Immature natural killer cell (primary cell): ENCODE data around the gene IPO11. TPM values are rescaled to one million over a fixed set of nuclear protein-coding genes. Genes with fewer than 3 reads are reported as not detected.

Experiments used
- DNase-seq, 3 donors: peaks; one replicate each; pipeline ENCODE4 v3.0.0; 2022; ENCODE audit warnings: mixed read lengths in 1 of 3
- H3K27ac Mint-ChIP-seq, 6 donors: one replicate each; pipeline ENCODE4 v1.8.0; 2020; ENCODE audit warnings: mixed read lengths in 6 of 6, mild to moderate bottlenecking in 5 of 6, inconsistent platforms in 4 of 6, moderate library complexity in 3 of 6
- H3K27me3 Mint-ChIP-seq, 3 donors: one replicate each; pipeline ENCODE4 v1.8.0; 2020 to 2021; ENCODE audit warnings: low read depth in 3 of 3, mild to moderate bottlenecking in 3 of 3, mixed read lengths in 3 of 3, moderate library complexity in 3 of 3, inconsistent platforms in 1 of 3
- H3K36me3 Mint-ChIP-seq, 3 donors: one replicate each; pipeline ENCODE4 v1.8.0; 2020; ENCODE audit warnings: mixed read lengths in 3 of 3, inconsistent platforms in 2 of 3, mild to moderate bottlenecking in 2 of 3
- H3K4me1 Mint-ChIP-seq, 2 donors: one replicate each; pipeline ENCODE4 v1.8.0; 2020; ENCODE audit warnings: inconsistent platforms in 2 of 2, mild to moderate bottlenecking in 2 of 2, mixed read lengths in 2 of 2, moderate library complexity in 1 of 2
- H3K4me3 Mint-ChIP-seq, 5 donors: one replicate each; pipeline ENCODE4 v1.8.0; 2020; ENCODE audit warnings: mild to moderate bottlenecking in 5 of 5, mixed read lengths in 5 of 5, inconsistent platforms in 3 of 5, moderate library complexity in 3 of 5
- H3K9me3 Mint-ChIP-seq, 6 donors: one replicate each; pipeline ENCODE4 v1.8.0; 2020; ENCODE audit warnings: mild to moderate bottlenecking in 6 of 6, mixed read lengths in 6 of 6, inconsistent platforms in 4 of 6, moderate library complexity in 3 of 6
- polyA plus RNA-seq, 3 donors: library from polyadenylated mRNA; unstranded; fragments of 300-500 nt; fragmentation: Illumina TruSeq; gene quantifications; one replicate each; pipeline ENCODE4 v1.2.3, GENCODE V29; 2021

The IPO11 gene
- polyA plus RNA-seq, result 10 to 100 TPM; 15.1 to 30.0 (median 25.3) TPM

DNA sequence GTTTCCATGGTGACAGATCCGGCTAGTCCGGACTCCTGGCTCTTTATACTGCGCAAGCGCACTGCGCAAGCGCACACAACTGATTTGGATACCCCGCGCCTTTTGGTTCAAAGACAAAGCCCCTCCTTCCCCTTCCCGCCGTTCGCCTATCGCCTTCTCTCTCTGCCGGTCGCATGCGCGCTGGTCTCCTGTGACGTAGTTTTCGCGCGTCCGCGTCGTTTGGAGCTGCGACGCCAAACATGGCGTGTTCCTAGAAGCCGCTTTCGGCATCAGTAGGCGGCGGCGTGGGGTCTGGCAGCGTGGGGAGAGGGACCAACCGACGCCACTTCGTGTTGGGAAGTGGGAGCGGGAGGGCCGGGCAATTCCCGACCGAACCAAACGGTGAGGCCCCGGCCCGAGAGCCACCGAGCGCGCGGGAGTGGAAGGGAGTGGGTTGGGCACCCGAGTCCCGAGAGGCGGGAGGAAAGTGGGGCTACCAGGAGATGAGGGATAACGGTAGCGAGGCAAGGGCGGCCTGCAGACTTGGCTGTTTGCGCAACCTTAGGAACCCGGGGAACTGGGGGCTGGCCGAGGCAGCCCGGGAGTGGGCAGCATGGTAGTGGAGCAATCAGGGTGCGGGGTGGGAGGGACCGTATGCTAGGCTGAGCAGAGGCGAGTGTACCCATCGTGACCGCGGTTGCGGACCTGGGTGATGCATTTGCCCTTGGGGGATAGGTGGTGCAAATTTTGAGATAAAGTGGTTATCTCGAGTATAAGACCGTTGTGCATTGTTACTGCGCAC is at the start of gene IPO11:
Gene IPO11 (plus strand): TSS at position 215 of the 781 bp plus-strand sequence. CDS start 24,517 bp downstream, outside the sequence.
- Mint-ChIP-seq H3K36me3 (no peaks in the 10 kb centered on the region), H3K9me3 (no peaks in the 10 kb centered on the region), H3K27me3 (peaks cover 4 to 8% (median 7%) of the 10 kb centered on the region in 3 donors), H3K4me1 (peaks cover 17 to 30% of the 10 kb centered on the region in 2 donors), H3K4me3 (peak within 1 kb of the TSS; percentile 86 to 97 (median 90)), H3K27ac (peak within 1 kb of the TSS; percentile 90 to 98 (median 94))
- peak; percentile 97 to 98 (median 98) for DNase-seq

DNA sequence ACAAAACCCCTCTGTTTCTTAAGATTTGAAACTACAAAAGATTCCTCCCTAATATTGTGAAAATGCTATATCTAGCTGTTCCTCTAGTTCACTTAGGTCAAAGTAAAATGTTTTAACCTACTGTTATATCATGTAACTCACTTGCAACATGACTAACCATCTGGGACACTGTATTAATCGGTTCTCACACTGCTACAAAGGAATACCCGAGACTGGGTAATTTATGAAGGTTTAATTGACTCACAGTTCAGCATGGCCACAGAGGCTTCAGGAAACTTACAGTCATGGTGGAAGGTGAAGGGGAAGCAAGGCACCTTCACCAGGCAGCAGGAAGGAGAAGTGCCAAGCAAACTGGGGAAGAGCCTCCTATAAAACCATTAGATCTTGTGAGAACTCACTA is 43.5 kb upstream of the IPO11 start:
- H3K36me3 Mint-ChIP-seq, result peaks cover 9 to 29% (median 13%) of the 10 kb centered on the region in 3 donors
- H3K9me3 Mint-ChIP-seq, result no peaks in the 10 kb centered on the region
- H3K27ac Mint-ChIP-seq, result peak overlapping the region in 3 of 6 donors; percentile 17 to 68 (median 20)
- H3K27me3 Mint-ChIP-seq, result peaks cover 0 to 1% (median 0%) of the 10 kb centered on the region in 3 donors
- H3K4me3 Mint-ChIP-seq, result no peak overlapping the region
- peaks cover 4 to 6% of the 10 kb centered on the region in 2 donors for H3K4me1 Mint-ChIP-seq
- no peak for DNase-seq

DNA sequence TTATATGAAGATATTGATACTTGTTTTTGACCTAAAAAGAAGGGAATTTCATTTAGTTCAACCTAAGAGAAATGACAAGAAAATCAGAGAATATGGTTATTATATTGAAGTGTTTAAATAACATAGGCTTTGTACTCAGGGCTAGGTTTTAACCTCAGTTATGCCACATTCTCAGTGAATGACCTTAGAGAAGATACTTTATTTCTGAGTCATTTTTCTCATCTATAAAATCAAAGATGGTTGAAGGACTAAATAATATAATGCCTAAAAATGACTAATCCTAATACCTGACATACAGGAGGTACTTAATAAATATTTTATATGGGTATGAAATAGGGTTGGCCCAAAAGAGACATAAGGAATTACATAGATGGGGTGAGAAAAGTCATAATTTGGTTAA is 41.2 kb upstream of the IPO11 start:
- DNase-seq, result no peak
- H3K4me1 Mint-ChIP-seq, result peaks cover 4 to 6% of the 10 kb centered on the region in 2 donors
- no peaks in the 10 kb centered on the region for H3K9me3 Mint-ChIP-seq
- no peaks in the 10 kb centered on the region for H3K27me3 Mint-ChIP-seq
- no peak overlapping the region for H3K27ac Mint-ChIP-seq
- no peak overlapping the region for H3K4me3 Mint-ChIP-seq
- peaks cover 0 to 19% (median 4%) of the 10 kb centered on the region in 3 donors for H3K36me3 Mint-ChIP-seq

- Mint-ChIP-seq H3K27me3 (no peaks in the 10 kb centered on the region), H3K4me1 (no peaks in the 10 kb centered on the region), H3K4me3 (no peak overlapping the region), H3K9me3 (no peaks in the 10 kb centered on the region), H3K36me3 (peaks cover 0 to 18% (median 0%) of the 10 kb centered on the region in 3 donors), H3K27ac (peak overlapping the region in 1 of 6 donors; percentile 11)
- DNase-seq, result no peak
Measured at GRCh38 chr5:62372600-62372999, 40.0 kb upstream of the IPO11 start.

GRCh38 chr5:62373382-62373781 is 39.2 kb upstream of the IPO11 start:
- peak overlapping the region in 2 of 6 donors; percentile 23 to 56 for H3K27ac Mint-ChIP-seq
- no peaks in the 10 kb centered on the region for H3K9me3 Mint-ChIP-seq
- no peak for DNase-seq
- no peak overlapping the region for H3K4me3 Mint-ChIP-seq
- H3K36me3 Mint-ChIP-seq, result peaks cover 0 to 24% (median 0%) of the 10 kb centered on the region in 3 donors
- no peaks in the 10 kb centered on the region for H3K4me1 Mint-ChIP-seq
- H3K27me3 Mint-ChIP-seq, result no peaks in the 10 kb centered on the region

GRCh38 chr5:62374090-62374489 is 38.5 kb upstream of the IPO11 start:
- no peak overlapping the region for H3K27ac Mint-ChIP-seq
- H3K36me3 Mint-ChIP-seq, result peaks cover 0 to 25% (median 0%) of the 10 kb centered on the region in 3 donors
- DNase-seq, result no peak
- no peaks in the 10 kb centered on the region for H3K27me3 Mint-ChIP-seq
- no peaks in the 10 kb centered on the region for H3K9me3 Mint-ChIP-seq
- H3K4me1 Mint-ChIP-seq, result no peaks in the 10 kb centered on the region
- no peak overlapping the region for H3K4me3 Mint-ChIP-seq

GRCh38 chr5:62375627-62376026 is 36.9 kb upstream of the IPO11 start:
- Mint-ChIP-seq H3K4me3 (no peak overlapping the region), H3K27me3 (no peaks in the 10 kb centered on the region), H3K36me3 (peaks cover 2 to 30% (median 5%) of the 10 kb centered on the region in 3 donors), H3K27ac (peak overlapping the region in 1 of 6 donors; percentile 71), H3K4me1 (no peaks in the 10 kb centered on the region), H3K9me3 (no peaks in the 10 kb centered on the region)
- DNase-seq, result no peak

DNA sequence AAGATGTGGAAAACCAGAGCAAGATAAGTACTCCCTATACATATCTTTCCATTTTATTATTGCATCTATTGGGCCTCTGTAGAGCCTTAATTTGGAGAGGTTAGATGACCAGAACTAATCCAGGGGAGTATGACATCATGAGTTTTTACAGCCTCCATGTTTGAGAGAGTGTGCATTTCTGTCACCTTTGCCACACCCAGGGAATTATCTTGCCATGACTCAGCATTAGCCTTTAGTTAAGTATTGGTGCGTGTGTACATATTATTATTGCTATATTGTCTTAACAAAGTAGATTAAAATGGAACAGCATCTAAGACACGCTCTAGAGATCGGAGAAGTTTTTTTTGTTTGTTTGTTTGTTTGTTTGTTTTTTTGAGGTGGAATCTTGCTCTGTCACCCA is 36.5 kb upstream of the IPO11 start:
- DNase-seq, result no peak
- no peaks in the 10 kb centered on the region for H3K27me3 Mint-ChIP-seq
- no peak overlapping the region for H3K4me3 Mint-ChIP-seq
- peak overlapping the region in 3 of 6 donors; percentile 43 to 71 (median 58) for H3K27ac Mint-ChIP-seq
- H3K9me3 Mint-ChIP-seq, result no peaks in the 10 kb centered on the region
- H3K4me1 Mint-ChIP-seq, result no peaks in the 10 kb centered on the region
- peaks cover 3 to 31% (median 8%) of the 10 kb centered on the region in 3 donors for H3K36me3 Mint-ChIP-seq

DNA sequence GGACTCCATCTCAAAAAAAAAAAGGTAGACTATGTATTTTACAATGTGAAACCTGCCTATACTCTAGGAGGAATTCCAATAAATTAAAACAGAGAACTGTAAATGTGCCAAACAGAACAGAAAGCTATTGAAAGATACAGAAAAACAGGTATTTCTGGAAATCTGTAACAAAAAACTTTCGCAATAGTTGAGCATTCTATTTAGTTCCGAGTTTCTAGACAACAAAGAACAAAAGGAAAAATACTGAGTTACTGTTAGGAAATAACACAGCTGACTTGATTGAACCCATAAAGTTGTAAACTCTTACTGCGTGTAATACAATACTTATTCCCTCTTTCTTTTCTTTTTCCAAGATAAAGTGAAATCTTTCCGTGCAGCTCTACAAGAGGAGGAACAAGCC is 27.4 kb upstream of the IPO11 start:
- no peak overlapping the region for H3K4me3 Mint-ChIP-seq
- no peak for DNase-seq
- H3K36me3 Mint-ChIP-seq, result peaks cover 5 to 32% (median 18%) of the 10 kb centered on the region in 3 donors
- H3K9me3 Mint-ChIP-seq, result no peaks in the 10 kb centered on the region
- no peak overlapping the region for H3K27ac Mint-ChIP-seq
- no peaks in the 10 kb centered on the region for H3K4me1 Mint-ChIP-seq
- no peaks in the 10 kb centered on the region for H3K27me3 Mint-ChIP-seq

- no peak for DNase-seq
- peaks cover 0 to 2% (median 0%) of the 10 kb centered on the region in 3 donors for H3K27me3 Mint-ChIP-seq
- H3K4me1 Mint-ChIP-seq, result no peaks in the 10 kb centered on the region
- no peaks in the 10 kb centered on the region for H3K9me3 Mint-ChIP-seq
- H3K4me3 Mint-ChIP-seq, result no peak overlapping the region
- H3K36me3 Mint-ChIP-seq, result peaks cover 3 to 30% (median 12%) of the 10 kb centered on the region in 3 donors
- no peak overlapping the region for H3K27ac Mint-ChIP-seq
Measured at GRCh38 chr5:62385816-62386400, 26.7 kb upstream of the IPO11 start.

DNA sequence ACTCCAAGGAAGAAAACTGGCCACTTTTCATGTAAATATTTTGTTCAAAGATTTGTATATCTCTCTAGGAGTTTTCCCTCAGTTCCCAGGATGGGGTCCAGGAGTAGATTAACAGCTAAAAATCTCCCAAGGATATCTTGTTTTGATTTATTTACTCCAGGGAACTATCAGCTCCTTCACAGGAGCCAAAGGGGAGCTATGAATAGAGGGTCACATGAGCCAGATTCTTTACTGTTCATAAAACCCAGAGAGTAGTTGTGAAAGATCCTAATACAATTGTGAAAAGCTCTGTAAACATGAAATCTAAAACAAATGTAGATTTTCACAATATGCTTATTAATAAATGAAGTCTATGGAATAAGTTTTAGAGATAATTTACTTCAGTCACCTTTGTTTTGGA is 25.7 kb upstream of the IPO11 start:
- peaks cover 0 to 2% (median 0%) of the 10 kb centered on the region in 3 donors for H3K27me3 Mint-ChIP-seq
- no peak overlapping the region for H3K4me3 Mint-ChIP-seq
- H3K27ac Mint-ChIP-seq, result peak overlapping the region in 2 of 6 donors; percentile 16 to 47
- no peak for DNase-seq
- H3K4me1 Mint-ChIP-seq, result no peaks in the 10 kb centered on the region
- peaks cover 3 to 27% (median 8%) of the 10 kb centered on the region in 3 donors for H3K36me3 Mint-ChIP-seq
- no peaks in the 10 kb centered on the region for H3K9me3 Mint-ChIP-seq

- Mint-ChIP-seq H3K4me3 (no peak overlapping the region), H3K27ac (no peak overlapping the region), H3K9me3 (no peaks in the 10 kb centered on the region), H3K27me3 (peaks cover 0 to 5% (median 2%) of the 10 kb centered on the region in 3 donors), H3K4me1 (peaks cover 10 to 17% of the 10 kb centered on the region in 2 donors), H3K36me3 (peaks cover 4 to 29% (median 13%) of the 10 kb centered on the region in 3 donors)
- DNase-seq, result no peak
Measured at GRCh38 chr5:62395210-62395950, 17.2 kb upstream of the IPO11 start.

GRCh38 chr5:62403411-62404250 is 8.9 kb upstream of the IPO11 start, which contains the start of gene DIMT1:
TSS of gene DIMT1 (minus strand) at chr5:62403905. CDS start at chr5:62403772, 133 bp downstream.
- peak within 1 kb of the TSS; percentile 99 to 100 (median 100) for H3K4me3 Mint-ChIP-seq
- H3K36me3 Mint-ChIP-seq, result peaks cover 0 to 4% (median 0%) of the 10 kb centered on the region in 3 donors
- H3K9me3 Mint-ChIP-seq, result peaks cover 0 to 1% (median 0%) of the 10 kb centered on the region in 6 donors
- DNase-seq, result peak; percentile 90 to 92 (median 91)
- peaks cover 27 to 31% of the 10 kb centered on the region in 2 donors for H3K4me1 Mint-ChIP-seq
- peak within 1 kb of the TSS; percentile 91 to 98 (median 98) for H3K27ac Mint-ChIP-seq
- peaks cover 2 to 7% (median 6%) of the 10 kb centered on the region in 3 donors for H3K27me3 Mint-ChIP-seq
